Fibroblast of skin of right biceps (primary cell): Measurements from ENCODE around the gene SRGAP2.
"Not testable (repeated sequence)": the region's sequence is repeated elsewhere in the genome, so short reads cannot be mapped to it uniquely, and the experiment has no call there.

ENCODE experiments used
- DNase-seq: peaks from one replicate; pipeline ENCODE4 v3.0.0-alpha.2; 2013

The SRGAP2 gene

GRCh38 chr1:206210802-206211201 lies 7.5 kb downstream of the SRGAP2 start:
- not testable (repeated sequence) for DNase-seq

GRCh38 chr1:206215600-206216392 lies 12.5 kb downstream of the SRGAP2 start:
- DNase-seq, result not testable (repeated sequence)

GRCh38 chr1:206218285-206218684 lies 14.9 kb downstream of the SRGAP2 start:
- not testable (repeated sequence) for DNase-seq

- not testable (repeated sequence) for DNase-seq
Observed at GRCh38 chr1:206218765-206219164, 15.4 kb downstream of the SRGAP2 start.

- not testable (repeated sequence) for DNase-seq
Observed at GRCh38 chr1:206219514-206220331, 16.4 kb downstream of the SRGAP2 start.

GRCh38 chr1:206220332-206221000 lies 17.1 kb downstream of the SRGAP2 start:
- not testable (repeated sequence) for DNase-seq

GRCh38 chr1:206221585-206221984 lies 18.2 kb downstream of the SRGAP2 start:
- DNase-seq, result not testable (repeated sequence)

GRCh38 chr1:206224190-206224776 lies 20.9 kb downstream of the SRGAP2 start:
- not testable (repeated sequence) for DNase-seq

- not testable (repeated sequence) for DNase-seq
Observed at GRCh38 chr1:206225386-206225785, 22.0 kb downstream of the SRGAP2 start.

- not testable (repeated sequence) for DNase-seq
Observed at GRCh38 chr1:206226886-206227285, 23.5 kb downstream of the SRGAP2 start.

- not testable (repeated sequence) for DNase-seq
Observed at GRCh38 chr1:206229286-206229685, 25.9 kb downstream of the SRGAP2 start.

GRCh38 chr1:206231989-206232388 lies 28.6 kb downstream of the SRGAP2 start:
- DNase-seq, result not testable (repeated sequence)

- DNase-seq, result not testable (repeated sequence)
Observed at GRCh38 chr1:206232970-206233645, 29.8 kb downstream of the SRGAP2 start.

- DNase-seq, result not testable (repeated sequence)
Observed at GRCh38 chr1:206234189-206234916, 31.0 kb downstream of the SRGAP2 start.

- not testable (repeated sequence) for DNase-seq
Observed at GRCh38 chr1:206235190-206235589, 31.8 kb downstream of the SRGAP2 start.

- DNase-seq, result peak; percentile 67
Observed at GRCh38 chr1:206240288-206240687, 36.9 kb downstream of the SRGAP2 start.

- peak; percentile 16 for DNase-seq
Observed at GRCh38 chr1:206243335-206243734, 40.0 kb downstream of the SRGAP2 start.

GRCh38 chr1:206245479-206245878 lies 42.1 kb downstream of the SRGAP2 start:
- DNase-seq, result not testable (repeated sequence)

GRCh38 chr1:206246129-206246886 lies 43.0 kb downstream of the SRGAP2 start:
- not testable (repeated sequence) for DNase-seq

- not testable (repeated sequence) for DNase-seq
Observed at GRCh38 chr1:206250953-206251681, 47.8 kb downstream of the SRGAP2 start.
